DND-41 (cell line): Measurements from ENCODE around the gene INTU.

Experiments used
- ATAC-seq: fragments of 200-7000 bp; cut with Tn5 transposase; 3 replicates; pipeline ENCODE4 v1.9.1; 2021; ENCODE audit warnings: low read depth; ENCODE audit not compliant: insufficient read depth
- DNase-seq: peaks from one replicate; pipeline ENCODE4 v3.0.0-alpha.2; 2020
- H2AFZ ChIP-seq: 2 replicates; pipeline ENCODE4 v1.6.0; 2012; ENCODE audit warnings: low read depth, low read length
- H3K27ac ChIP-seq: 2 replicates; pipeline ENCODE4 v1.5.1; 2012; ENCODE audit warnings: low read length, inconsistent platforms
- H3K27me3 ChIP-seq: fragments of 200-600 bp; sonication (generic); 2 replicates; pipeline ENCODE4 v1.6.0; 2012; ENCODE audit warnings: low read length, mild to moderate bottlenecking, inconsistent platforms; ENCODE audit not compliant: insufficient read depth, poor library complexity
- H3K36me3 ChIP-seq: 2 replicates; pipeline ENCODE4 v1.5.1; 2012; ENCODE audit warnings: low read length, inconsistent platforms; ENCODE audit not compliant: insufficient read depth
- H3K4me1 ChIP-seq: 2 replicates; pipeline ENCODE4 v1.5.1; 2012; ENCODE audit warnings: mild to moderate bottlenecking, low read length; ENCODE audit not compliant: insufficient read depth
- H3K4me2 ChIP-seq: 2 replicates; pipeline ENCODE4 v1.6.0; 2012; ENCODE audit warnings: mild to moderate bottlenecking, moderate library complexity, low read length, inconsistent platforms; ENCODE audit not compliant: insufficient read depth
- H3K4me3 ChIP-seq, 2 experiments: fragments of 200-600 bp in 1 of 2; shearing (Covaris generic) in 1 of 2; 2 replicates each; pipeline ENCODE4 v1.5.1; 2012 to 2016; ENCODE audit warnings: inconsistent platforms in 2 of 2, low read length in 2 of 2, mild to moderate bottlenecking in 2 of 2, low read depth in 1 of 2, moderate library complexity in 1 of 2
- H3K79me2 ChIP-seq: 2 replicates; pipeline ENCODE4 v1.6.0; 2012; ENCODE audit warnings: low read length, inconsistent platforms; ENCODE audit not compliant: insufficient read depth
- H3K9ac ChIP-seq: 2 replicates; pipeline ENCODE4 v1.6.0; 2012; ENCODE audit warnings: low read depth, mild to moderate bottlenecking, inconsistent platforms, low read length, moderate library complexity
- H3K9me3 ChIP-seq: 2 replicates; pipeline ENCODE4 v1.5.1; 2012; ENCODE audit warnings: low read length, moderate library complexity, mild to moderate bottlenecking, inconsistent platforms; ENCODE audit not compliant: insufficient read depth, severe bottlenecking
- H4K20me1 ChIP-seq: 2 replicates; pipeline ENCODE4 v1.6.0; 2012; ENCODE audit warnings: low read length; ENCODE audit not compliant: insufficient read depth
- EZH2 ChIP-seq: IDR thresholded peaks from 3 replicates; pipeline ENCODE4 v1.6.1; 2012; ENCODE audit warnings: borderline replicate concordance, low read depth, mild to moderate bottlenecking, moderate library complexity, low read length, inconsistent platforms; ENCODE audit not compliant: severe bottlenecking
- TF ChIP-seq, protein P1 (sequence below): IDR thresholded peaks from 2 replicates; pipeline ENCODE4 v1.5.1; 2012; ENCODE audit warnings: borderline replicate concordance, low read length, moderate library complexity, mild to moderate bottlenecking; ENCODE audit not compliant: poor library complexity, severe bottlenecking; ENCODE audit errors: extremely low read depth

Gene INTU

DNA sequence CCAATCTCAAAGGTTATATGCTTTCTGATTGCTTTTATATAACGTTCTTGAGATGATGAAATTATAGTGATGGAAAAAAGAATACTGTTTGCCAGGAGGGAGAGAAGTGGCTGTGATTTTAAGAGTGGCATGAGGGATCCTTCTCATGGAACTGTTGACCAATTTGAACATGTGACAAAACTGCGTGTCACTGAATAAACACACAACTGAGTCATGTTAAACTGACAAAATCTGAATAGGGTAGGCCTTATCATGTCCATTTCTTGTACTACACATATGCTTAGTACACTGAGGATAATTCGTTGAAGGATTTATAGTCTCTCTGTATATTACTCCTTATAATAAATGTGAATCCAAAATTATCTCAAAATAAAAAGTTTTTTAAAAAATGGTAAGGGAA, 127.1 kb downstream of the INTU start:
- ATAC-seq (no peak), DNase-seq (no peak)
- Histone ChIP-seq H3K27me3 (no peaks in the 10 kb centered on the region), H3K9me3 (no peaks in the 10 kb centered on the region), H3K4me3 (no peak overlapping the region), H3K4me2 (no peak overlapping the region), H3K36me3 (no peaks in the 10 kb centered on the region), H3K9ac (no peak overlapping the region), H3K79me2 (no peaks in the 10 kb centered on the region), H3K4me1 (no peaks in the 10 kb centered on the region), H4K20me1 (no peaks in the 10 kb centered on the region), H3K27ac (no peak overlapping the region), H2AFZ (no peak overlapping the region)
- TF ChIP-seq EZH2 = no peak
- TF ChIP-seq, protein P1, sequence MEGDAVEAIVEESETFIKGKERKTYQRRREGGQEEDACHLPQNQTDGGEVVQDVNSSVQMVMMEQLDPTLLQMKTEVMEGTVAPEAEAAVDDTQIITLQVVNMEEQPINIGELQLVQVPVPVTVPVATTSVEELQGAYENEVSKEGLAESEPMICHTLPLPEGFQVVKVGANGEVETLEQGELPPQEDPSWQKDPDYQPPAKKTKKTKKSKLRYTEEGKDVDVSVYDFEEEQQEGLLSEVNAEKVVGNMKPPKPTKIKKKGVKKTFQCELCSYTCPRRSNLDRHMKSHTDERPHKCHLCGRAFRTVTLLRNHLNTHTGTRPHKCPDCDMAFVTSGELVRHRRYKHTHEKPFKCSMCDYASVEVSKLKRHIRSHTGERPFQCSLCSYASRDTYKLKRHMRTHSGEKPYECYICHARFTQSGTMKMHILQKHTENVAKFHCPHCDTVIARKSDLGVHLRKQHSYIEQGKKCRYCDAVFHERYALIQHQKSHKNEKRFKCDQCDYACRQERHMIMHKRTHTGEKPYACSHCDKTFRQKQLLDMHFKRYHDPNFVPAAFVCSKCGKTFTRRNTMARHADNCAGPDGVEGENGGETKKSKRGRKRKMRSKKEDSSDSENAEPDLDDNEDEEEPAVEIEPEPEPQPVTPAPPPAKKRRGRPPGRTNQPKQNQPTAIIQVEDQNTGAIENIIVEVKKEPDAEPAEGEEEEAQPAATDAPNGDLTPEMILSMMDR = no peak

DNA sequence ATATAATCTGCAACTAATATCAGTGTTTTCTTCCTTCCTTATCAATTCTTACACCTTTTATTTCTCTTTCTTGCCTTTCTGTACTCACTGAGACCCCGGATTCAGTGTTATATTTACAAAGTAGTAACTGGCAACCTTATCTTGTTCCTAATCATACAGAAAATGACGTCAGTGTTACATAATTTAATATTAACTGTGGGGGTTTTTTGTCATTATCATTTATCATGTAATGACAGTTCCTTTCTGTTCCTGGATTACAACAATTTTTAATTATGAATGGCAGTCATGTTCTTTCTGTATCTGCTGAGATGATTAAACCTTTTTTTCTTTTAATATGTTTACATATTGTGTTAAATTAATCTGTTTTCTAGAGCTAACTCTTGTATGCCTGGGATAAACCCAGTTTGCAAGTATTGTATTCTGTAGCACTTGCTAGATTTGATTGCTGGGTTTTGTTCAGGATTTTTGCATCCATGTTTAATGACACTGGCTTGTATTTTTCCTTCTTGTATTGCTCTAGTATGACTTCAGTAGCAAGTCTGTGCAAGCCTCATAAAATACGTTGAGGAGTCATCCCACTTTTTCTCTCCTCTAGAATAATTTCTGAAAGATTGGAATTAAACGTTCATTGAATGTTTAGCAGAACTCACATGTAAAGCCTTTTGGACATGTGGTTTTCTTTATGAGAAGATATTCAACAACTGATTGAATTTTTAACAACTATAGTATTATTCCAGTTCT, 138.9 kb downstream of the INTU start:
- Histone ChIP-seq H3K9me3 (no peaks in the 10 kb centered on the region), H3K36me3 (no peaks in the 10 kb centered on the region), H4K20me1 (no peaks in the 10 kb centered on the region), H3K27me3 (peaks cover 3% of the 10 kb centered on the region), H3K4me2 (no peak overlapping the region), H2AFZ (no peak overlapping the region), H3K4me3 (no peak overlapping the region), H3K79me2 (no peaks in the 10 kb centered on the region), H3K9ac (no peak overlapping the region), H3K27ac (no peak overlapping the region), H3K4me1 (no peaks in the 10 kb centered on the region)
- DNase-seq (no peak), ATAC-seq (no peak)
- no peak for TF ChIP-seq EZH2
- TF ChIP-seq, protein P1 = no peak

DNA sequence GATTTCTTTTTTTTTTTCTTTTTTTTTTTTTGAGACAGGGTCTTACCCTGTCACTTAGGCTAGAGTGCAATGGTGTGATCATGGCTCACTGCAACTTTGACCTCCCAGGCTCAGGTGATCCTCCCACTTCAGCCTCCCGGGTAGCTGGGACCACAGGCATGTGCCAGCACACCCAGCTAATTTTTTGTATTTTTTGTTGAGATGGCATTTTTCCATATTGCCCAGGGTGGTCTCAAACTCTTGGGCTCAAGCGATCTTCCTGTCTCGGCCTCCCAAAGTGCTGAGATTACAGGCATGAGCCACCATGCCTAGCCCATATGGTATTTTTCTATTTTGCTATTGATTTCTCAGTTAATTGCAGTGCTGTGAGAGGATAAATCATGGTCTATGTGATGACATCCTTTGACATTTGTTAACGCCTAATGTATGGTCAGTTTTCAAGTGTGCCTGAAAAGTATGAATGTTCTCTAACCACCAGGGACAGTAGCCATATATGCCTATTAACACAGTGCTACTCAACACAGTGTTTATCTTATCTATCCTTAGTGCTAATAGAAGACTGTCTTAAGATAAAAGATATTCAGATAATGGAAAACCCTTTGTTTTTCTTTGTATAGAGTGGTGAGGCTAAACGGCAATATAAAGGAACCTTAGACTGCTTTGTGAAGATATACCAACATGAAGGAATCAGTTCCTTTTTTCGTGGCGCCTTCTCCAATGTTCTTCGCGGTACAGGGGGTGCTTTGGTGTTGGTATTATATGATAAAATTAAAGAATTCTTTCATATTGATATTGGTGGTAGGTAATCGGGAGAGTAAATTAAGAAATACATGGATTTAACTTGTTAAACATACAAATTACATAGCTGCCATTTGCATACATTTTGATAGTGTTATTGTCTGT, 140.3 kb downstream of the INTU start:
- TF ChIP-seq, protein P1 = no peak
- no peak for TF ChIP-seq EZH2
- H4K20me1 ChIP-seq = no peaks in the 10 kb centered on the region
- H3K4me3 ChIP-seq = no peak overlapping the region
- H3K79me2 ChIP-seq = no peaks in the 10 kb centered on the region
- H3K4me1 ChIP-seq = no peaks in the 10 kb centered on the region
- ATAC-seq (no peak), DNase-seq (no peak)
- no peaks in the 10 kb centered on the region for H3K36me3 ChIP-seq
- H2AFZ ChIP-seq = no peak overlapping the region
- H3K27ac ChIP-seq = no peak overlapping the region
- H3K4me2 ChIP-seq = no peak overlapping the region
- no peaks in the 10 kb centered on the region for H3K9me3 ChIP-seq
- H3K9ac ChIP-seq = no peak overlapping the region
- H3K27me3 ChIP-seq = peaks cover 4% of the 10 kb centered on the region
